Spleen (tissue), 11 donors: ENCODE results near the gene OFD1. TPM values are rescaled to one million over a fixed set of nuclear protein-coding genes. Genes with fewer than 3 reads are reported as not detected.
A peak's percentile ranks its signal among the peaks of the same experiment; 100 is the strongest.

Experiments
- DNase-seq: peaks from one replicate; pipeline ENCODE4 v3.0.0-alpha.2; 2020
- H3K27ac ChIP-seq, 8 donors: fragments of 200-600 bp; sonication (generic) in 7 of 8; 1 replicate in 4 of 8; 2 replicates in 4 of 8; pipeline versions ENCODE4 v1.5.0 to v1.8.0; 2016 to 2021; ENCODE audit warnings: inconsistent platforms in 4 of 8, mild to moderate bottlenecking in 4 of 8, moderate library complexity in 1 of 8
- H3K27me3 ChIP-seq, 7 donors: fragments of 200-600 bp; sonication (generic) in 6 of 7; replicated peaks in 1 of 7; 1 replicate in 4 of 7; 2 replicates in 3 of 7; pipeline versions ENCODE4 v1.5.0 to v1.8.0; 2016 to 2021; ENCODE audit warnings: inconsistent platforms in 3 of 7, mild to moderate bottlenecking in 1 of 7
- H3K36me3 ChIP-seq, 6 donors: fragments of 200-600 bp; sonication (generic) in 5 of 6; 1 replicate in 4 of 6; 2 replicates in 2 of 6; pipeline versions ENCODE4 v1.5.0 to v1.8.0; 2016 to 2021; ENCODE audit warnings: inconsistent platforms in 2 of 6
- H3K4me1 ChIP-seq, 6 donors: fragments of 200-600 bp; sonication (generic) in 5 of 6; 1 replicate in 3 of 6; 2 replicates in 3 of 6; pipeline versions ENCODE4 v1.5.0 to v1.8.0; 2016 to 2021; ENCODE audit warnings: inconsistent platforms in 3 of 6
- H3K4me3 ChIP-seq, 8 donors: fragments of 200-600 bp; sonication (generic) in 7 of 8; 1 replicate in 4 of 8; 2 replicates in 4 of 8; pipeline versions ENCODE4 v1.5.0 to v1.8.0; 2016 to 2021; ENCODE audit warnings: inconsistent platforms in 4 of 8, mild to moderate bottlenecking in 4 of 8, moderate library complexity in 2 of 8
- H3K9me3 ChIP-seq, 8 donors: fragments of 200-600 bp; sonication (generic) in 7 of 8; 1 replicate in 4 of 8; 2 replicates in 4 of 8; pipeline versions ENCODE4 v1.5.0 to v1.8.0; 2016 to 2021; ENCODE audit warnings: inconsistent platforms in 4 of 8
- POLR2A ChIP-seq, 3 donors: fragments of 450-650 bp; IDR thresholded peaks; one replicate each; pipeline ENCODE4 v1.5.1; 2017; ENCODE audit warnings: antibody characterized with exemption in 3 of 3, mild to moderate bottlenecking in 1 of 3
- POLR2AphosphoS5 ChIP-seq, 3 donors: sonication (generic); formaldehyde crosslinking; IDR thresholded peaks; one replicate each; pipeline ENCODE4 v1.5.1; 2017; ENCODE audit warnings: antibody characterized with exemption in 3 of 3
- WGBS, 5 donors: extraction: QIAGEN DNeasy Blood & Tissue Kit in 3 of 5; methylation state at CpG; one replicate each; pipeline versions ENCODE4 v1.1.5 to v1.1.7; 2013 to 2018; 5-methylcytosine and 5-hydroxymethylcytosine counted together
- intact Hi-C: fragments of 100-400 bp; cut with DNase I; formaldehyde crosslinking; loops from one replicate; pipeline ENCODE4 v1.15.0; 2023; ENCODE audit warnings: low total_unique reads
- polyA plus RNA-seq, 3 donors: library from polyadenylated mRNA; stranded (reverse); fragments of 200-250 nt; gene quantifications; one replicate each; pipeline ENCODE4 v1.2.1, GENCODE V29; 2013
- total RNA-seq, 7 donors: library from RNA; depleted of rRNA in 3 of 7; stranded (reverse); fragments of >200 nt in 3 of 7; fragmentation: NEBNext Ultra II Directional in 4 of 7; extraction: Animal tissue kit (Norgen Biotek cat#: 25700) in 4 of 7; gene quantifications; one replicate each; pipeline versions ENCODE4 v1.1.0 to v1.2.1, GENCODE V29; 2016 to 2021
- TF ChIP-seq, protein P1 (sequence below), 11 experiments: fragments of 200-600 bp in 7 of 11; fragments of 450-650 bp in 4 of 11; sonication (generic) in 4 of 11; IDR thresholded peaks in 8 of 11; conservative IDR thresholded peaks in 3 of 11; 1 replicate in 7 of 11; 2 replicates in 4 of 11; pipeline versions ENCODE4 v1.4.0 to v1.8.0; 2016 to 2021; ENCODE audit warnings: antibody characterized with exemption in 11 of 11, inconsistent platforms in 4 of 11, mild to moderate bottlenecking in 1 of 11
- donor health status: healthy with polysubstance abuse.
- donor health status: DM: no; HTN: no; CAD: no; lungs with moderate emphysema.
- donor health status: DM: no; HTN: no; CAD: no.
- donor health status: Bipolar disorder and iron deficiency.
- donor health status: healthy.
- donor health status: DM: no; HTN: no; CAD: no.
- donor health status: DM: yes; HTN: yes; CAD: no.

OFD1 gene
- total and polyA plus RNA-seq, 10 donors, result 33.6 to 138 (median 50.9) TPM

DNA sequence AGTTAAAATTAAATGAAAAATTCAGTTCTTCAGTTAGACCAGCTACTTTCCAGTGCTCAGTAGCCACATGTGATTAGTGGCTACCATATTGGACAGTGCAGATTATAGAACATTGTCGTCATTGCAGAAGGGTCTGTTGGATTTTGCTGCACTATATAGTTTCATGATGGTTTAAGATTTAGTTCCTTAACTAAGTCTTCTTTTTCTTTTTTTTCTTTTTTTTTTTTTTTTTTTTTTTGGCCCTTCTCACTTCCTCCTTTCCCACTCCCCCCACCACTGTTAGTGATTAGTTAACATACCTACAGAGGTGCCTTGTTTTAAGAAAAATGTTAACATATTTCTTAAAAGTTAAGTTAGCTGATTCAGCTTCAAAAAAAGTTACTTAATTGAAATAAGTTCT lies 36.6 kb upstream of the OFD1 start:
- Histone ChIP-seq H3K36me3 (no peaks in the 10 kb centered on the region), H3K9me3 (no peaks in the 10 kb centered on the region), H3K27me3 (peaks cover 0 to 4% (median 0%) of the 10 kb centered on the region in 7 donors), H3K4me3 (peak overlapping the region in 1 of 8 donors; percentile 30), H3K4me1 (peaks cover 24 to 100% (median 73%) of the 10 kb centered on the region in 6 donors), H3K27ac (peak overlapping the region in 6 of 8 donors; percentile 12 to 73 (median 66))
- DNase-seq, result no peak
- intact Hi-C loops, result no loop called here
- TF ChIP-seq, protein P1, sequence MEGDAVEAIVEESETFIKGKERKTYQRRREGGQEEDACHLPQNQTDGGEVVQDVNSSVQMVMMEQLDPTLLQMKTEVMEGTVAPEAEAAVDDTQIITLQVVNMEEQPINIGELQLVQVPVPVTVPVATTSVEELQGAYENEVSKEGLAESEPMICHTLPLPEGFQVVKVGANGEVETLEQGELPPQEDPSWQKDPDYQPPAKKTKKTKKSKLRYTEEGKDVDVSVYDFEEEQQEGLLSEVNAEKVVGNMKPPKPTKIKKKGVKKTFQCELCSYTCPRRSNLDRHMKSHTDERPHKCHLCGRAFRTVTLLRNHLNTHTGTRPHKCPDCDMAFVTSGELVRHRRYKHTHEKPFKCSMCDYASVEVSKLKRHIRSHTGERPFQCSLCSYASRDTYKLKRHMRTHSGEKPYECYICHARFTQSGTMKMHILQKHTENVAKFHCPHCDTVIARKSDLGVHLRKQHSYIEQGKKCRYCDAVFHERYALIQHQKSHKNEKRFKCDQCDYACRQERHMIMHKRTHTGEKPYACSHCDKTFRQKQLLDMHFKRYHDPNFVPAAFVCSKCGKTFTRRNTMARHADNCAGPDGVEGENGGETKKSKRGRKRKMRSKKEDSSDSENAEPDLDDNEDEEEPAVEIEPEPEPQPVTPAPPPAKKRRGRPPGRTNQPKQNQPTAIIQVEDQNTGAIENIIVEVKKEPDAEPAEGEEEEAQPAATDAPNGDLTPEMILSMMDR (IDR thresholded peaks at IDR 0.05 in 8 of 11, conservative IDR thresholded peaks at IDR 0.05 in 3 of 11), result no peak
- TF ChIP-seq POLR2A (IDR thresholded peaks at IDR 0.05), result no peak
- TF ChIP-seq POLR2AphosphoS5 (IDR thresholded peaks at IDR 0.05), result no peak
- 44 to 92% (median 71%) methylated on average over 1 of the region's 1 CpG for WGBS, 5 donors

DNA sequence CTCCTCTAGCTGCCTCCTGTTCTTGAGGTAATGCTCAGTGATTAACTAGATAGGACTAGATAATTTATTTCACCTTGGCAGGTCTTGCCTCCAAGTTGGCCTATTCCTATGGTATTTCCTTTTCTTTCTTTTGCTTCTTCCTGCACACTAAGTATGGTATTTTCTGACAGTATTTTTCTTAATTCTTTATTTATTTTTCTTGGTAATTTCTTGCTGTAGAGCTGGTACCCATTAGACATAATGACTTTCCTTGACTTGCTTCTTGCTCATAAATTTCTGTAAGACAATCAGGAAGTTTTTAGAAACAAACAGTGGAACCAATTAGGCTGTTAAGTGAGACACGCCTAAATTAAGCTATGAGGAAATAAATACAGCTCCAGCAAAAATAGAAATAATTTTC lies 36.1 kb upstream of the OFD1 start:
- H3K27ac ChIP-seq, result peak overlapping the region in 6 of 8 donors; percentile 12 to 73 (median 54)
- intact Hi-C loops, result no loop called here

DNA sequence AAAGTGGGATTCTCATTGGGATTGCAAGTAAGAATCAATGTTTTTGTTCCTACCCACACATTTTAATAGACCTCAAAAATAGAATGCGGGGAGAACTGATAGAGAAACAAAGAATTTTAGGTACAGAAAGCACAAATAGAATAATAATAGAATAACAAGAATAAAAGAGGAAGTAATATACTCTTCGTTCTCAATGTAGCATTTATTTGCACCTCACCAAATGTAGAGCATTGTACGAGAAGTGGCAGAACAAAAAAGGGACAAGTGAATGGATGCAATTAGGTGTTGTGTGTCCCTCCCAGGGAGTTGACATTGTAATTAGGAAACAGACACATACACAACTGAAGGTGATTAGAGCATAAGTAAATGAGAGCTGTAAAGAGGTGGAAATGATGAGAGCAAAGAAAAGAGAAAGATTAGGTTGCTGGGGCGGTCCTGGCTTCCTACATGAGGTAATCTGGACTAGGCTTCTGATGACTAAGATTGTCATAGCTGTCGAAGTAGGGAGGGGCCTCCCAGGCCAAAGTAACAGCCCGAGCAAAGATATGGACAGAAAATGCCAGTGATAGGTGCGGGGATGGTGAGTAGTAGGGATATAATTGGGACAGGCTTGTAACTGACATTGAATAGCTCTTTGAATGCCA lies 35.2 kb upstream of the OFD1 start:
- TF ChIP-seq POLR2A (IDR thresholded peaks at IDR 0.05), result no peak
- TF ChIP-seq, protein P1 (IDR thresholded peaks at IDR 0.05 in 8 of 11, conservative IDR thresholded peaks at IDR 0.05 in 3 of 11), result no peak
- TF ChIP-seq POLR2AphosphoS5 (IDR thresholded peaks at IDR 0.05), result no peak
- H3K27me3 ChIP-seq, result peaks cover 0 to 4% (median 0%) of the 10 kb centered on the region in 7 donors
- H3K4me3 ChIP-seq, result no peak overlapping the region
- no peaks in the 10 kb centered on the region for H3K9me3 ChIP-seq
- peaks cover 0 to 7% (median 0%) of the 10 kb centered on the region in 6 donors for H3K36me3 ChIP-seq
- 58 to 66% (median 63%) methylated on average over 7 of the region's 7 CpGs for WGBS, 5 donors
- DNase-seq, result no peak
- peak overlapping the region in 5 of 8 donors; percentile 7 to 73 (median 66) for H3K27ac ChIP-seq
- H3K4me1 ChIP-seq, result peaks cover 15 to 99% (median 59%) of the 10 kb centered on the region in 6 donors
- intact Hi-C loops, result no loop called here

More for the DNA sequence above, 36.1 kb upstream of the OFD1 start:
- H3K9me3 ChIP-seq, result no peaks in the 10 kb centered on the region
- TF ChIP-seq POLR2A (IDR thresholded peaks at IDR 0.05) (no peak), POLR2AphosphoS5 (IDR thresholded peaks at IDR 0.05) (no peak)
- TF ChIP-seq, protein P1 (IDR thresholded peaks at IDR 0.05 in 8 of 11, conservative IDR thresholded peaks at IDR 0.05 in 3 of 11), result no peak
- peaks cover 22 to 100% (median 68%) of the 10 kb centered on the region in 6 donors for H3K4me1 ChIP-seq
- H3K36me3 ChIP-seq, result no peaks in the 10 kb centered on the region
- H3K4me3 ChIP-seq, result no peak overlapping the region
- H3K27me3 ChIP-seq, result peaks cover 0 to 4% (median 0%) of the 10 kb centered on the region in 7 donors
- no peak for DNase-seq
- WGBS, 5 donors, result 13 to 52% (median 31%) methylated on average over 1 of the region's 1 CpG

DNA sequence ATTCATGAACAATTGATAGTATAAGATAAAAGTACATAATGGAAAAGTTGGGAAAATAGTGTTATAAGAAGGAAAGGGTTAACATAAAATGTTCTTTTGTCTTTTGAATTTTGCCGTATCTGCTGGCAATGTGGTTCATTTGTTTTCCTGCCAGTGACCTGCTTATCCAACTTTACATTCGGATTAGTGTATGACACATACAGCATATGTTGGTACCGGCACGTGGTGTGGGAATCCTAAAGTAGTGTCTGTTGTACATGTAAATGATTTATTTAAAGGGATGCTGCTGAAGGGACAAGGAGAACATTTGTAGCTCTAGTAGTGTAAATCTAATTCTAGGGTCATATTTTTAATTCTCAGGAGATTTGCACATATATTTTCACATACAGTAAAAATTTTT lies 34.2 kb upstream of the OFD1 start:
- no peak for DNase-seq

More for the DNA sequence above, 34.2 kb upstream of the OFD1 start:
- no peak overlapping the region for H3K27ac ChIP-seq
- H3K9me3 ChIP-seq, result no peaks in the 10 kb centered on the region
- H3K27me3 ChIP-seq, result peaks cover 0 to 4% (median 0%) of the 10 kb centered on the region in 7 donors
- intact Hi-C loops, result no loop called here
- H3K4me3 ChIP-seq, result no peak overlapping the region
- peaks cover 0 to 8% (median 0%) of the 10 kb centered on the region in 6 donors for H3K36me3 ChIP-seq
- TF ChIP-seq POLR2AphosphoS5 (IDR thresholded peaks at IDR 0.05) (no peak), POLR2A (IDR thresholded peaks at IDR 0.05) (no peak)
- TF ChIP-seq, protein P1 (IDR thresholded peaks at IDR 0.05 in 8 of 11, conservative IDR thresholded peaks at IDR 0.05 in 3 of 11), result no peak
- H3K4me1 ChIP-seq, result peaks cover 10 to 89% (median 49%) of the 10 kb centered on the region in 6 donors
- 73 to 88% (median 82%) methylated on average over 4 of the region's 4 CpGs for WGBS, 5 donors
